NOMO-1 treated with dmso at 0.1 percent for 144 hours (cell line): ENCODE results near the gene MDM4.
"Not testable (repeated sequence)": the region's sequence is repeated elsewhere in the genome, so short reads cannot be mapped to it uniquely, and the experiment has no call there.

Experiments used
- DNase-seq: peaks from one replicate; lab custom pipeline; 2025; ENCODE audit not compliant: unreplicated experiment; lab: John Stamatoyannopoulos, UW

MDM4 gene

DNA sequence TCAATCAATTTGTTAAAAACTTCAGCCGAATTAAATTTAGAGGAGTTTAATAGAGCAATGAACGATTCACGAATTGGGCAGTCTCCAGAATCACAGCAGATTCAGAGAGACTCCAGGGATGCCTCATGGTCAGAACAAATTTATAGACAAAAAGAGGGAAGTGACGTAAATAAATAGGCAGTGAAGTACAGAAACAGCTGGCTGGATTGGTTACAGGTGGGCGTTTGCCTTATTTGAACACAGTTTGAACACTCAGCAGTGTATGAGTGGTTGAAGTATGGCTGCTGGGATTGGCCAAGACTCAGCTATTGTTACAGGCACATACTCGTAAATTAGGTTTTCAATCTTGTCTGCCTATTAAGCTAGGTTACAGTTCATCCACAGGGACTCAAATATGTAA is 43.8 kb downstream of the MDM4 start:
- DNase-seq = not testable (repeated sequence)

DNA sequence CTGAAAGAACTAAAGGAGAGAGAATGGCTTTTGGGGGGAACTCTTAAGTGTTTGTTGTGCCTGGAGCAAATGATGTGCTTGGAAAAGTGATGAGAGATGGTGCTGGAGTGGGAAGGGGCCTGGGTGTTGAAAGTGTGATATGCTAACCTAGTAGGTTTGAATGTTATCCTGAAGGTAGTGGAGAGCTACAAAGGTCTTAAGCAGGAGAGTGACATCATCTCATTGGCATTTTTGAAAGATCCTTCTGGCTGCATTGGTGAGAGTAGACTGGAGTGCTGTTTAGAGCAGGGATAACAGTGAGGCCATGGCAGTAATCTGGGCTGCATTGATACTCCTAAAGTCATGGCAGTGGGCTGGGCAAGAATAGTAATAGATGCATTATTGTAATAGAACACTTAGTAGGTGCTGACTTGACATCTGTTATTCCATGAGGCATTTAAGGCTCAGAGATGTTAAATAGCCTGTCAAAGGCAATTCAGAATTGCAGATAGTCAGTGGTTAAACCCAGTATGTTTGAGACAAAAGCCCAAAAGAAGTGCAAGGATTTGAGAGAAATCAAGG is 44.5 kb downstream of the MDM4 start:
- no peak for DNase-seq

DNA sequence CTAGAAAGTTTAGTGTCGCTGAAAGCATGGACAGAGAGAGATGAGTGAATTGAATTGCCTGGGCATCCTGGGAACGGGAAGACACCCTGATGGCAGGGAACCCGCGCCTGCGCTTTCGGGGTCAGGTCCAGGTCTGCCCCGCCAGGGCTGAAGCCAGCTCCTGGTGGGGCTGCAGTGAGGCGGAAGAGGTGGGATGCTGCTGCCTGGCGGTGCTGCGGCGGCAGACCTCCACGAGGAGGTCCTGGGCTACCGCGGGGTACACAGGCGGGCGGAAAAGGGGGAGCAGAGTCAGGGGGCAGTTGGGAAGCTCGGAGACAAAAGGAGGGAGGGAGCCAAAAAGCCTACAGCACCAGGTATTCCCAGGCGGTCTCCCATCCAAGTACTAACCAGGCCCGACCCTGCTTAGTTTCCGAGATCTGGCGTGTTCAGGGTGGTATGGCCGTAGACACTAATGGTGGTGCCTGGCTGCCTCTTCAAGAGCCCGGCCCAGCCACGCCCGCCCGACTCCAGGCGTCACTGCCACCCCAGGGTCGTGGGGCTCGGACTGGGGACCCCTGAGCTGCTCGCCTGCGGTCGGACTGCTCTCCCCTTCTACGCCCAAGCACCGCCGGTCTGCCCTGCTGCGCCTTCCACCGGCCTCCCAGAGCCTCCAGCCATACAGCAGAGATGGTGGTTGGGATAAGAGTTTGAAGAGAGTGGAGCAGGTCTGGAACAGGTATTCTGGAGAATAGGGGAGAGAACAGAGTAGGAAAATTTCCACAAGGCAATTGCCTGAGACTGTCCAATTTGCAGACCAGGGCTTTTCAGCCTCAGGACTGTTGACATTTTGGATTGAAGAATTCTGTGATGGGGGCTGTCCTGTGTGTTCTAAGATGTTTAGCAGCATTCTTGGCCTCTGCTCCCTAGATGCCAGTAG is 46.1 kb downstream of the MDM4 start:
- DNase-seq = no peak

DNA sequence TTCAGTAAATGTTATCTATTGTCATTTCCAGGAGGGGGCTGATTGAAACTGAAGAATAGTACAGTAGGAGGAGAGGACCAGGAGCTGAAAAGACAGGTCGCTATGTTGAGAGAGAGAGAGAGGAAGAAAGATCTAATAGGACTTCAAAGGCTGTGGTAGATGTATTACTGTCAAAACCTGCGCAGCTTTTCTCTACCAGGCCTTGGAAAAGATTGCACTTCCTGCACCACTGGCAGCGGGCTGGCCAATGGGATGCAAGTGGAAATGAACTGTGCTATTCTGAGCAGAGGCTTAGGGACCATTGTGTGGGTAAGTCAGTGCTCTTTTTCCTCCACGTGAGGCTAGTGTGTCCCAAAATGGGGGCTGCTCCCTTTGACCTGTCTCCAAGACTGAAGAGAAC is 47.1 kb downstream of the MDM4 start:
- DNase-seq = no peak

- no peak for DNase-seq
These were observed 47.6 kb downstream of the MDM4 start for GRCh38 chr1:204563780-204564179.

GRCh38 chr1:204564835-204565234 is 48.6 kb downstream of the MDM4 start:
- DNase-seq = no peak

GRCh38 chr1:204565617-204566582 is 49.7 kb downstream of the MDM4 start:
- DNase-seq = peak; percentile 67

GRCh38 chr1:204566583-204566955 is 50.4 kb downstream of the MDM4 start:
- DNase-seq = no peak

DNA sequence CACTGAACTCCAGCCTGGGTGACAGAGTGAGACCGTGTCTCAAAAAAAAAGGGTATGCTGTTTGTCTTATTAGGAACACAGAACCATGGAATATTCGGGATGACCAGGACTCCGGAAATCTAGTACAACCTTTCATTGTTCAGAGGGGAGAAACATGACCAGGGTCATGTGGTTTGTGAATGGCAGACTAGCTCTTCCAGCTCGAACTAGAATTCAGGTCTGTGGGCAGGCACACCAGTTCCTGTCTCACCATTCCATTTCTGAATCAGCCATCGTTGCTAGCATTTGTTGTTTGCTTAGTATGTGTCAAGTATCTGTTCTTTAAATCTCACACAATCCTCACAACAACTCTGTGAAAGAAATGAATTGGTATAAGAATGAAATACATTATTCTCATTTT is 50.9 kb downstream of the MDM4 start:
- DNase-seq = no peak

GRCh38 chr1:204568576-204569315 is 52.5 kb downstream of the MDM4 start:
- no peak for DNase-seq

GRCh38 chr1:204569478-204569877 is 53.3 kb downstream of the MDM4 start:
- DNase-seq = no peak

DNA sequence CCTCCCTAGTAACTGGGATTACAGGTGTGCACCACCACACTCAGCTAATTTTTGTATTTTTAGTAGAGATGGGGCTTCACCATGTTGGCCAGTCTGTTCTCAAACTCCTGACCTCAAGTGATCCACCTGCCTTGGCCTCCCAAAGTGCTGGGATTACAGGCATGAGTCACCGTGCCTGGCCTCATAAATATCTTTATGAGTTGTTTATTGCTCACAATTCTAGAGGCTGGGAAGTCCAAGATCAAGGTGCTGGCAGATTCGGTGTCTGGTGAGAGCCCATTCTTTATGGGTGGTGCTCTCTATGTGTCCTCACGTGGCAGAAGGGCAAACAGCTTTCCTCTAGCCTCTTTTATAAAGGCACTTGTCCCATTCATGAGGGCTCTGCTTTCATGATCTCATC is 53.8 kb downstream of the MDM4 start:
- DNase-seq = not testable (repeated sequence)

GRCh38 chr1:204571128-204571527 is 54.9 kb downstream of the MDM4 start:
- no peak for DNase-seq

- DNase-seq = no peak
These were observed 55.4 kb downstream of the MDM4 start for GRCh38 chr1:204571631-204572030.

- DNase-seq = no peak
These were observed 57.0 kb downstream of the MDM4 start for GRCh38 chr1:204572923-204573922.

GRCh38 chr1:204574016-204574864 is 58.0 kb downstream of the MDM4 start:
- no peak for DNase-seq

- DNase-seq = no peak
These were observed 58.6 kb downstream of the MDM4 start for GRCh38 chr1:204574865-204575163.

- DNase-seq = no peak
These were observed 59.3 kb downstream of the MDM4 start for GRCh38 chr1:204575221-204576190.
